ENCODE results near the gene COL6A1. TPM values are rescaled to one million over a fixed set of nuclear protein-coding genes. Genes with fewer than 3 reads are reported as not detected.

COL6A1 gene
- total RNA-seq, 1 experiment from 2014 or later, result 193 TPM

DNA sequence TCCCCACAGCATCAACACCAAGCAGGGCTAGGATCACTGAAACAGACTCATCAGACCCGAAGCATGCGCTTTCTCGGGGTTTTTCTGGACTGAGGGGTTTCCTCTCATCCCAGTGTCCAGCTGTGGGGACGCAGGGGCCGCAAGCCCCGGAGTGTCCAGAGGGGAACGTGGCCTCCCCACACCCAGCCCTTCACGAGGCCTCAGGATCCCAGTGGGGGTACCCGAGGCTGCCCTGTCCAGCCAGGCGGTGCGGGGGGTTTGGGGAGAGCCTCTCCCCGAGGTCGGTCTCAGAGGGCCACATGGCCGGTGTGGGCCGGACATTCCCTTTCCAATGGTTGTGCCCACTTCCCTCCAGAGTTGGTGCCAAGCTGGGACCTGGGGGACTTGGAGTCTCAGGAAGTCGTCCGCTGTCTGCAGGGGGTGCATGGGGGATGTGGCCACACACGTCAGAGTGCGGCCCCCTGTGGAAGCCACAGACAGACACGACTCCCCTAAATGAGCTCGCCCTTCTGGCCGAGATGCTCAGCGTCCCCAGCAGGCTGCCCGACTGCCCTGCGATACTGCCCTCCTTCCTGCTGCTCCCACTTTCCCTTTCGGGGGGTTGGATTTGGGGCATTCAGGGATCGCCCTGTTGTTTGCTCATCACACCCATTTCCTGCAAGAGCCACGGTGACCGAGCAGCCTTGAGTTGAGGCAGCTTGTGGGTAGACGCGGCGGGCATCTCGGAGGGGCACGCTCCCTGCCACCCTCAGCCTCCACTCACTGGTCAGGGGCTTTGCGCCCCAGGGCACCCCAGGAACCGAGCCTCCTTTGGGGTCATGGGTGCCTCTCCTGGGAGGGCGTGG, 4.1 kb downstream of the COL6A1 start:
- no peak for DNase-seq
- Histone ChIP-seq H3K56ac (ENCODE audit: insufficient read length, low read depth, low read length) (no peak overlapping the region), H4K5ac (ENCODE audit: insufficient read length, low read depth, low read length) (no peak overlapping the region), H3K27me3 (ENCODE audit: insufficient read depth, low read length) (no peaks in the 10 kb centered on the region; the same call in 1 of the 2 replicates), H2BK120ac (ENCODE audit: low read depth, low read length, poor library complexity, severe bottlenecking) (no peak overlapping the region), H3K9me3 (ENCODE audit: control insufficient read depth, low read depth, low read length) (no peaks in the 10 kb centered on the region), H3K18ac (ENCODE audit: insufficient read length, low read depth, low read length) (no peak overlapping the region), H2BK12ac (ENCODE audit: insufficient read length, low read depth, low read length) (no peak overlapping the region), H4K91ac (ENCODE audit: insufficient read length, low read depth, low read length) (no peak overlapping the region), H2AK5ac (ENCODE audit: insufficient read length, low read length) (no peak overlapping the region), H3K9ac (ENCODE audit: extremely low read depth, insufficient read length, low read length) (no peak overlapping the region), H3K79me2 (ENCODE audit: insufficient read depth, low read length) (no peaks in the 10 kb centered on the region), H3K4me1 (ENCODE audit: insufficient read depth, low read length) (no peaks in the 10 kb centered on the region), H3T11ph (ENCODE audit: low read length) (no peak overlapping the region), H3K23me2 (ENCODE audit: insufficient read length, low read depth, low read length, poor library complexity, severe bottlenecking) (peaks cover 14% of the 10 kb centered on the region), H2BK20ac (ENCODE audit: low read depth, low read length, poor library complexity, severe bottlenecking) (no peak overlapping the region), H3K14ac (ENCODE audit: insufficient read depth, low read length) (no peak overlapping the region), H3K27ac (ENCODE audit: insufficient read length, low read depth, low read length) (no peak overlapping the region), H3K4me2 (ENCODE audit: insufficient read depth, insufficient read length, low read length) (no peak overlapping the region), H3K79me1 (ENCODE audit: insufficient read depth, low read depth, low read length, poor library complexity, severe bottlenecking) (no peaks in the 10 kb centered on the region), H4K8ac (replicated peaks; ENCODE audit: insufficient read length, low read depth, low read length) (no peak overlapping the region), H2AFZ (ENCODE audit: low read length) (no peak overlapping the region), H2BK15ac (ENCODE audit: low read depth, low read length) (no peak overlapping the region), H3K4ac (ENCODE audit: low read depth, low read length) (no peak overlapping the region), H3K23ac (ENCODE audit: insufficient read length, low read depth, low read length) (no peak overlapping the region), H2BK5ac (ENCODE audit: insufficient read length, low read length) (no peak overlapping the region), H4K20me1 (ENCODE audit: control insufficient read depth, insufficient read depth, insufficient read length) (peaks cover 4% of the 10 kb centered on the region)
- TF ChIP-seq, protein P1, sequence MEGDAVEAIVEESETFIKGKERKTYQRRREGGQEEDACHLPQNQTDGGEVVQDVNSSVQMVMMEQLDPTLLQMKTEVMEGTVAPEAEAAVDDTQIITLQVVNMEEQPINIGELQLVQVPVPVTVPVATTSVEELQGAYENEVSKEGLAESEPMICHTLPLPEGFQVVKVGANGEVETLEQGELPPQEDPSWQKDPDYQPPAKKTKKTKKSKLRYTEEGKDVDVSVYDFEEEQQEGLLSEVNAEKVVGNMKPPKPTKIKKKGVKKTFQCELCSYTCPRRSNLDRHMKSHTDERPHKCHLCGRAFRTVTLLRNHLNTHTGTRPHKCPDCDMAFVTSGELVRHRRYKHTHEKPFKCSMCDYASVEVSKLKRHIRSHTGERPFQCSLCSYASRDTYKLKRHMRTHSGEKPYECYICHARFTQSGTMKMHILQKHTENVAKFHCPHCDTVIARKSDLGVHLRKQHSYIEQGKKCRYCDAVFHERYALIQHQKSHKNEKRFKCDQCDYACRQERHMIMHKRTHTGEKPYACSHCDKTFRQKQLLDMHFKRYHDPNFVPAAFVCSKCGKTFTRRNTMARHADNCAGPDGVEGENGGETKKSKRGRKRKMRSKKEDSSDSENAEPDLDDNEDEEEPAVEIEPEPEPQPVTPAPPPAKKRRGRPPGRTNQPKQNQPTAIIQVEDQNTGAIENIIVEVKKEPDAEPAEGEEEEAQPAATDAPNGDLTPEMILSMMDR (conservative IDR thresholded peaks at IDR 0.05), result no peak
- WGBS (ENCODE audit: extremely low coverage, insufficient read length, low lambda C conversion rate), result no CpG with 5 or more reads among the region's 37 CpGs
- no peaks in the 10 kb centered on the region for H3K27me3 Mint-ChIP-seq (ENCODE audit: low read depth)
- no peak overlapping the region; a peak in 1 of 5 replicates for H3K4me3 Mint-ChIP-seq
- H3K27ac Mint-ChIP-seq, result peak overlapping the region in 1 of 3 experiments; percentile 12; a peak in 1 of 7 replicates
- H3K9me3 Mint-ChIP-seq, result no peaks in the 10 kb centered on the region
- peaks cover 0 to 3% of the 10 kb centered on the region in 2 experiments; a peak in 2 of 4 replicates for H3K4me1 Mint-ChIP-seq
- peaks cover 16 to 29% (median 19%) of the 10 kb centered on the region in 3 experiments; a peak in 6 of 7 replicates for H3K36me3 Mint-ChIP-seq (ENCODE audit: insufficient read depth in 1 of 3, low read depth in 3 of 3)
